WI38 (cell line): ENCODE results near the gene ARHGAP30.

Experiments
- H3K4me3 ChIP-seq: 2 replicates; pipeline ENCODE4 v1.5.1; 2011; ENCODE audit warnings: low read depth, mild to moderate bottlenecking, control low read depth, low read length
- CTCF ChIP-seq: IDR thresholded peaks from 2 replicates; pipeline ENCODE4 v1.5.1; 2012; ENCODE audit warnings: low read depth, mild to moderate bottlenecking, control low read depth, low read length

ARHGAP30 gene

DNA sequence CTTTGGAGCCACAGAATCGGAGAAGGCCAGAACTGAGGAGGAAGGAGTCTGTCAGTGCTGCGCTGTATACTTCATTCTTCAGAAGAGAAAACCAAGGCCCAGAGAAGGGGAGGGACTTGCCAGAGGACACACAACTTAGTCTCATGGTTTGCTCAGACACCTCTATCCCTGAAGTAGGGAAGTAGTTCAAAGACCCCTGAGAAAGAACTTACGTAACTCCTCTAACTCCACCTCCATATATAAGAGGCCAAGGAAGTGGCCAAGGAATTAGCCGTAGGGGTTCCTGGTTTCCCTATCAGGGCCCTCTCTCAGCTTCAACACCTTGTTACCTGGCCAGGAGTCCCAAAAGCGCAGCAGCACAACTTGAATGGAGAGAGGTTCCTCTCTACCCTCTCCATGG, 20.2 kb upstream of the ARHGAP30 start:
- no peak overlapping the region for H3K4me3 ChIP-seq
- TF ChIP-seq CTCF: no peak

DNA sequence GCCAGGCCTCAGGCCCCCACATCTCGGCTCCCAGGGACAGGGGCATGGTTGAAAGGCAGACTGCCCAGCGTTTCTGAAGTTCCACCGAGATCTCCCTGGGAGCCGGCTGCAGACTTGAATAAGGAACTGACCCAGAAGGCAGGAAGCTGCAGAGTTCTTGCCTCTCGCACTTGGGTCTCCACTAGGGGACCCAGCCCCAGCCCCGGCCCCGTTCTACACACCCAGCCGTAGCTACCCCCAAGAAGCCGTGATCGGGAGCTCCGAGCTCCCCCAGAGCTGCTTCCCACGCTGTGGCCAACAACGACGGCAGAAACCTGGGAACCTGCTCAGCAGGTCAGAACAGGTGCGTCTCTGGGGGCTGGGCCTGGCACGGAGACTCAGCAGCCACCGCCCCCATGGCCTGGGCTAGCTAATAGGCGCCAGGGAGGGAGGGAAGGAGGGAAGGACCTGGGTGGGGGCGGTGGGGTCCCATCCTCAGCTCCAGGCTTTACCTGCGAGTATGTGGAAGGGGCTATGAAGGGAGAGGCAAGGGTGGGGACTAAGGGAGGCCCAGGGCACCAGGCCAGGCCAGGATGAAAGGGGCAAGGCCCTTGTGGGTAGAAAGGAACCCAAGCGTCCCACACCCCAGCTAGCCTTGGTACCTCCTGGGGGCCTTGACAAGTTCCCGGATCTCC, 19.7 kb upstream of the ARHGAP30 start, which contains the start of gene NECTIN4:
TSS of gene NECTIN4 (minus strand) at position 308 of the 674 bp plus-strand sequence. CDS start at position 46, 262 bp downstream.
- no peak for TF ChIP-seq CTCF
- no peak within 1 kb of the TSS for H3K4me3 ChIP-seq

DNA sequence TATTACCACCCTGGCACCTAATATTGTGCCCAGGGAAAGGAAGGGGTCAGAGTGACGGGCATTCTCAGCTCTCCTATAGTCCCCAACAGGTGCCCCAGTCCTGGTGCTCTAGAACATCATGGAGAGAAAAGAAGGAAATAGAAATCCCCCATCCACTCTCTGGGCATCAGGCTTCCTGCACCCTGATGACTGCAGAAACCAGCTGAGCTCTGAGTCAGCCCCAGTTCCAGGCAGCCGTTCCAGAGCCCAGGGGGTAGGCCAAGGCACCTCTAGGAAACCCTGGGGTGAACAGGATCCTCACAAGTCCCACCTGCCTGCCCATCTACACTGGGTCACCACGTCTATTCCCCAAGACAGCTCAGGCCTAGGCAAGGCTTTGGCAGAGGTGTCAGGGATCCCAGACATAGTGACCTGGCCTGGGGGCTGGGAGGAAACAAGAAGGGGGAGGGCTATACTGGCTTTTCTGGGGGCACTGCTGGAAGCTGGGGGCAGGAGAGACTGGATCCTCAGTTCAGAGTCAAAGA, 19.0 kb upstream of the ARHGAP30 start:
- no peak for TF ChIP-seq CTCF
- H3K4me3 ChIP-seq: no peak overlapping the region

DNA sequence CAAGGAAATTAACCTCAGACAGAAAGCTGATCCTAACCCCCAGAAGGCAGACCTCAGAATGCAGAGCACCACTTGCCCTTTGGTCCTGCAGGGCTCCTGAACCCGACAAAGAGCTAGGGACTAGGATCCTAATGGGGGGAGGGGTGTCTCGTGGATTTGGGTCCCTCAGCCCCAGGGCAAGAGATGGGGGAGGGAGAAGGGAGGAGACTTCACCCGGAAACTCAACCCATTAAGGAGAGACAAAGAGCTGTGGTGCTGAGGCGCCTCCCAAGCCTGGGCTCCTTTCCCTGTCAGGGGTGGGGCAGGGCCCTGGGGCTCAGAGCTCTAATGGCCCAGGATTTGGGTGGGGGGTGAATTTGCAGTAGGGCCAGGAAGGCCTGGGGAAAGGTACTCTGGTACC, 16.8 kb upstream of the ARHGAP30 start:
- TF ChIP-seq CTCF: no peak
- H3K4me3 ChIP-seq: no peak overlapping the region

DNA sequence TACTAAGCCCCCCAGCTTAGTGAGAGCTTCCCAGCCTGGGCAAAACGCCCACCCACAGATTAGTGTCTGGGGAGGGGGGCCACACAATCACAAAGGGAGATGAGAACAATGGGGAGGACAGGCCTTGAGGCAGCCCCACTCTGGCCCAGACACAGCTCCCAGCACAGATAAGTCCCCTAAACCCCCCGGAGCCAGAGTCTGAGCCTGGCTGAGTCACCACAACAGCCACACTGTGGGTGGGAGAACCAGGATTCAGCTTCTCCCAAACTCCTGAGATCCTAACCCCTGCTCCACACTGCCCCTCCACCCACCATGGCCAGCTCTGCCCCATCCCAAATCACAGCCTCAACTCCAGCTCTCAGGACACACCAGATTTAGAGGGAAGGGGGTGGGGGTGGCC, 15.5 kb upstream of the ARHGAP30 start:
- no peak for TF ChIP-seq CTCF
- H3K4me3 ChIP-seq: no peak overlapping the region

DNA sequence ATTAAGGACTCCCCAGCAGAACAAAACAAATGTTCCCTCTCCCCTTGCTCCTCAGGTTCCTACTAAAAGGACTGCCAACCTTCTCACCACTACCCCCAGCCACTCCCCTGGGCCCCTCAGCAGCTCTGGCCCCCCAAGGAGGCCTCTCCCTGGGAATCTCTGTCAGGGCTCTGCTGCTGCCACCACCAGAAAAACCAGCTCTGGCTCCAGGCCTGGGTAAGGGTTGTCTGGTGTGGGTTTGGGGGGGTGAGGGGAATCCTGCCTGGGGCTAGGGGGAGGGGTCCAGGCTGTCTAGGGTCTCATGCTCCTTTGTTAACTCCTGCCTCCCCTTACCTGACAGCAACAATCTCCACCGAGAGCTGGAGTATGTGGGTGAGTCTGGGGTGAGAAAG, 14.9 kb upstream of the ARHGAP30 start:
- TF ChIP-seq CTCF: no peak
- H3K4me3 ChIP-seq: no peak overlapping the region

GRCh38 chr1:161083748-161084596, 14.3 kb upstream of the ARHGAP30 start:
- H3K4me3 ChIP-seq: no peak overlapping the region
- no peak for TF ChIP-seq CTCF
